ENCODE measurements around the gene CD300A.
A peak's percentile ranks its signal among the peaks of the same experiment; 100 is the strongest.
"Not testable (repeated sequence)": the region's sequence is repeated elsewhere in the genome, so short reads cannot be mapped to it uniquely, and the experiment has no call there.

The CD300A gene

GRCh38 chr17:74480290-74480689, 13.9 kb downstream of the CD300A start:
- Mint-ChIP-seq H3K36me3 (peaks cover 2% of the 10 kb centered on the region), H3K4me3 (peak overlapping the region; percentile 68), H3K27me3 (no peaks in the 10 kb centered on the region), H3K9me3 (no peaks in the 10 kb centered on the region), H3K27ac (no peak overlapping the region), H3K4me1 (peaks cover 41% of the 10 kb centered on the region)

GRCh38 chr17:74481621-74482020, 15.2 kb downstream of the CD300A start:
- no peaks in the 10 kb centered on the region for H3K36me3 Mint-ChIP-seq

GRCh38 chr17:74484066-74484465, 17.6 kb downstream of the CD300A start:
- H3K27ac Mint-ChIP-seq, result no peak overlapping the region
- no peak overlapping the region for H3K4me3 Mint-ChIP-seq

More at GRCh38 chr17:74481621-74482020, 15.2 kb downstream of the CD300A start:
- no peaks in the 10 kb centered on the region for H3K9me3 Mint-ChIP-seq
- H3K27me3 Mint-ChIP-seq, result no peaks in the 10 kb centered on the region
- peaks cover 39% of the 10 kb centered on the region for H3K4me1 Mint-ChIP-seq
- H3K27ac Mint-ChIP-seq, result no peak overlapping the region
- no peak overlapping the region for H3K4me3 Mint-ChIP-seq

GRCh38 chr17:74485022-74485743, 18.7 kb downstream of the CD300A start:
- peaks cover 3% of the 10 kb centered on the region for H3K36me3 Mint-ChIP-seq

More at GRCh38 chr17:74484066-74484465, 17.6 kb downstream of the CD300A start:
- Mint-ChIP-seq H3K4me1 (peaks cover 19% of the 10 kb centered on the region), H3K27me3 (no peaks in the 10 kb centered on the region), H3K9me3 (no peaks in the 10 kb centered on the region), H3K36me3 (peaks cover 1% of the 10 kb centered on the region)

GRCh38 chr17:74485841-74486240, 19.4 kb downstream of the CD300A start:
- Mint-ChIP-seq H3K36me3 (peaks cover 3% of the 10 kb centered on the region), H3K4me1 (peaks cover 3% of the 10 kb centered on the region), H3K27me3 (no peaks in the 10 kb centered on the region), H3K9me3 (no peaks in the 10 kb centered on the region), H3K27ac (no peak overlapping the region), H3K4me3 (no peak overlapping the region)

More at GRCh38 chr17:74485022-74485743, 18.7 kb downstream of the CD300A start:
- H3K9me3 Mint-ChIP-seq, result no peaks in the 10 kb centered on the region
- no peak overlapping the region for H3K27ac Mint-ChIP-seq
- no peaks in the 10 kb centered on the region for H3K27me3 Mint-ChIP-seq
- peaks cover 8% of the 10 kb centered on the region for H3K4me1 Mint-ChIP-seq
- no peak overlapping the region for H3K4me3 Mint-ChIP-seq

GRCh38 chr17:74488276-74488675, 21.8 kb downstream of the CD300A start:
- H3K4me1 Mint-ChIP-seq, H3K4me3 Mint-ChIP-seq, H3K36me3 Mint-ChIP-seq, H3K27me3 Mint-ChIP-seq, H3K9me3 Mint-ChIP-seq, H3K27ac Mint-ChIP-seq: not testable (repeated sequence)

GRCh38 chr17:74490716-74491115, 24.3 kb downstream of the CD300A start:
- no peak overlapping the region for H3K4me3 Mint-ChIP-seq
- no peaks in the 10 kb centered on the region for H3K27me3 Mint-ChIP-seq
- H3K36me3 Mint-ChIP-seq, result peaks cover 3% of the 10 kb centered on the region
- H3K27ac Mint-ChIP-seq, result no peak overlapping the region
- H3K4me1 Mint-ChIP-seq, result no peaks in the 10 kb centered on the region
- H3K9me3 Mint-ChIP-seq, result no peaks in the 10 kb centered on the region

- H3K27ac Mint-ChIP-seq, result no peak overlapping the region
Observed at GRCh38 chr17:74491626-74492025, 25.2 kb downstream of the CD300A start.

GRCh38 chr17:74493331-74493833, 26.9 kb downstream of the CD300A start:
- no peaks in the 10 kb centered on the region for H3K9me3 Mint-ChIP-seq

More at GRCh38 chr17:74491626-74492025, 25.2 kb downstream of the CD300A start:
- Mint-ChIP-seq H3K36me3 (peaks cover 3% of the 10 kb centered on the region), H3K9me3 (no peaks in the 10 kb centered on the region), H3K4me1 (no peaks in the 10 kb centered on the region), H3K27me3 (no peaks in the 10 kb centered on the region), H3K4me3 (no peak overlapping the region)

GRCh38 chr17:74497471-74497870, 31.0 kb downstream of the CD300A start:
- Mint-ChIP-seq H3K4me3 (no peak overlapping the region), H3K27me3 (no peaks in the 10 kb centered on the region), H3K27ac (no peak overlapping the region)

More at GRCh38 chr17:74493331-74493833, 26.9 kb downstream of the CD300A start:
- H3K27me3 Mint-ChIP-seq, result no peaks in the 10 kb centered on the region
- no peak overlapping the region for H3K4me3 Mint-ChIP-seq
- H3K4me1 Mint-ChIP-seq, result no peaks in the 10 kb centered on the region
- no peak overlapping the region for H3K27ac Mint-ChIP-seq
- H3K36me3 Mint-ChIP-seq, result peaks cover 3% of the 10 kb centered on the region

GRCh38 chr17:74499992-74500391, 33.6 kb downstream of the CD300A start:
- H3K27me3 Mint-ChIP-seq, result no peaks in the 10 kb centered on the region
- H3K4me3 Mint-ChIP-seq, result no peak overlapping the region
- H3K9me3 Mint-ChIP-seq, result no peaks in the 10 kb centered on the region
- H3K4me1 Mint-ChIP-seq, result no peaks in the 10 kb centered on the region
- no peak overlapping the region for H3K27ac Mint-ChIP-seq
- no peaks in the 10 kb centered on the region for H3K36me3 Mint-ChIP-seq

More at GRCh38 chr17:74497471-74497870, 31.0 kb downstream of the CD300A start:
- Mint-ChIP-seq H3K36me3 (no peaks in the 10 kb centered on the region), H3K9me3 (no peaks in the 10 kb centered on the region), H3K4me1 (no peaks in the 10 kb centered on the region)

GRCh38 chr17:74502861-74503260, 36.4 kb downstream of the CD300A start:
- H3K36me3 Mint-ChIP-seq, result no peaks in the 10 kb centered on the region

GRCh38 chr17:74503949-74504348, 37.5 kb downstream of the CD300A start:
- not testable (repeated sequence) for H3K27me3 Mint-ChIP-seq, H3K27ac Mint-ChIP-seq, H3K4me3 Mint-ChIP-seq, H3K4me1 Mint-ChIP-seq, H3K9me3 Mint-ChIP-seq, H3K36me3 Mint-ChIP-seq

More at GRCh38 chr17:74502861-74503260, 36.4 kb downstream of the CD300A start:
- no peaks in the 10 kb centered on the region for H3K27me3 Mint-ChIP-seq
- H3K27ac Mint-ChIP-seq, result no peak overlapping the region
- H3K4me3 Mint-ChIP-seq, result no peak overlapping the region
- H3K9me3 Mint-ChIP-seq, result no peaks in the 10 kb centered on the region
- no peaks in the 10 kb centered on the region for H3K4me1 Mint-ChIP-seq

GRCh38 chr17:74508156-74508555, 41.7 kb downstream of the CD300A start:
- Mint-ChIP-seq H3K27me3 (no peaks in the 10 kb centered on the region), H3K27ac (no peak overlapping the region), H3K4me3 (no peak overlapping the region), H3K9me3 (no peaks in the 10 kb centered on the region), H3K4me1 (peaks cover 3% of the 10 kb centered on the region), H3K36me3 (no peaks in the 10 kb centered on the region)

GRCh38 chr17:74512036-74512435, 45.6 kb downstream of the CD300A start:
- H3K4me1 Mint-ChIP-seq, result peaks cover 7% of the 10 kb centered on the region
- H3K9me3 Mint-ChIP-seq, result peaks cover 8% of the 10 kb centered on the region
- no peaks in the 10 kb centered on the region for H3K36me3 Mint-ChIP-seq
- no peak overlapping the region for H3K4me3 Mint-ChIP-seq
- H3K27ac Mint-ChIP-seq, result no peak overlapping the region
- H3K27me3 Mint-ChIP-seq, result peaks cover 4% of the 10 kb centered on the region

- peaks cover 9% of the 10 kb centered on the region for H3K9me3 Mint-ChIP-seq
- no peaks in the 10 kb centered on the region for H3K36me3 Mint-ChIP-seq
- no peak overlapping the region for H3K4me3 Mint-ChIP-seq
- H3K27ac Mint-ChIP-seq, result peak overlapping the region; percentile 19
- peaks cover 4% of the 10 kb centered on the region for H3K27me3 Mint-ChIP-seq
- H3K4me1 Mint-ChIP-seq, result peaks cover 7% of the 10 kb centered on the region
Observed at GRCh38 chr17:74512624-74513091, 46.2 kb downstream of the CD300A start.

Measured in activated naive CD4-positive, alpha-beta T cell treated with anti-CD3 and anti-CD28 coated beads, Interleukin-2, amount 50 U/mL, for 24 hours (primary cell).